PFSK-1 (cell line): ENCODE results near the gene TAOK1.

ENCODE experiments used
- FOXP2 ChIP-seq: optimal IDR thresholded peaks from 2 replicates; pipeline ENCODE3; 2011; ENCODE audit warnings: borderline replicate concordance, control low read depth, inconsistent platforms; ENCODE audit not compliant: insufficient read depth; ENCODE audit errors: extremely low read length, extremely low read depth
- POLR2AphosphoS5 ChIP-seq: IDR thresholded peaks from 2 replicates; pipeline ENCODE4 v1.6.1; 2012; ENCODE audit warnings: low read depth, mild to moderate bottlenecking, control low read depth, low read length, moderate library complexity
- SIN3A ChIP-seq: IDR thresholded peaks from 2 replicates; pipeline ENCODE4 v1.6.1; 2012; ENCODE audit warnings: mild to moderate bottlenecking, low read length, moderate library complexity, borderline replicate concordance; ENCODE audit not compliant: insufficient read depth
- TAF1 ChIP-seq: IDR thresholded peaks from 2 replicates; pipeline ENCODE4 v1.6.1; 2012; ENCODE audit warnings: low read length, control low read depth, borderline replicate concordance; ENCODE audit not compliant: insufficient read depth
- TF ChIP-seq, protein P1 (sequence below), 2 experiments: IDR thresholded peaks; 2 replicates each; pipeline versions ENCODE4 v1.6.1 to v1.8.0; 2011 to 2012; ENCODE audit warnings: low read depth in 2 of 2, low read length in 2 of 2, control low read depth in 1 of 2, inconsistent platforms in 1 of 2, mild to moderate bottlenecking in 1 of 2, moderate library complexity in 1 of 2; ENCODE audit not compliant: insufficient read depth in 1 of 2

Gene TAOK1

DNA sequence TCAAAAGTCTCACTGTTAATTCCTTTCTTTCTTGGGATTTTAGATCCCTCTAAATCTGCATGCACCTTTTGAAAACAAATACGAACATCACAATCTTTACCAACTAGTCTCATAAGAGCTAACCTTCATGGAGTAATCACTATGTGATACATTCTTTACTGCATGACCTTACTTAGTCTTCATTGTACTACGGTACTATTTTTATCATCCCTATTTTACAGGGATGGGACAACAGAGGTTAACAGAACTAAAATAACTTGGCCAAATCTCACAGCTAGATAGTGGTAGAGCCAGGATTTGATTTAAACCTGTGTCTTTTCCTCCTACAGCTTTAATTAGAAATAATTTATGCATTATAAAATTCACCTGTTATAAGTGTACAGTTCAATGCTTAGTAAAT lies 32.9 kb upstream of the TAOK1 start:
- TF ChIP-seq FOXP2 (no peak), TAF1 (no peak), POLR2AphosphoS5 (no peak), SIN3A (no peak)
- TF ChIP-seq, protein P1, sequence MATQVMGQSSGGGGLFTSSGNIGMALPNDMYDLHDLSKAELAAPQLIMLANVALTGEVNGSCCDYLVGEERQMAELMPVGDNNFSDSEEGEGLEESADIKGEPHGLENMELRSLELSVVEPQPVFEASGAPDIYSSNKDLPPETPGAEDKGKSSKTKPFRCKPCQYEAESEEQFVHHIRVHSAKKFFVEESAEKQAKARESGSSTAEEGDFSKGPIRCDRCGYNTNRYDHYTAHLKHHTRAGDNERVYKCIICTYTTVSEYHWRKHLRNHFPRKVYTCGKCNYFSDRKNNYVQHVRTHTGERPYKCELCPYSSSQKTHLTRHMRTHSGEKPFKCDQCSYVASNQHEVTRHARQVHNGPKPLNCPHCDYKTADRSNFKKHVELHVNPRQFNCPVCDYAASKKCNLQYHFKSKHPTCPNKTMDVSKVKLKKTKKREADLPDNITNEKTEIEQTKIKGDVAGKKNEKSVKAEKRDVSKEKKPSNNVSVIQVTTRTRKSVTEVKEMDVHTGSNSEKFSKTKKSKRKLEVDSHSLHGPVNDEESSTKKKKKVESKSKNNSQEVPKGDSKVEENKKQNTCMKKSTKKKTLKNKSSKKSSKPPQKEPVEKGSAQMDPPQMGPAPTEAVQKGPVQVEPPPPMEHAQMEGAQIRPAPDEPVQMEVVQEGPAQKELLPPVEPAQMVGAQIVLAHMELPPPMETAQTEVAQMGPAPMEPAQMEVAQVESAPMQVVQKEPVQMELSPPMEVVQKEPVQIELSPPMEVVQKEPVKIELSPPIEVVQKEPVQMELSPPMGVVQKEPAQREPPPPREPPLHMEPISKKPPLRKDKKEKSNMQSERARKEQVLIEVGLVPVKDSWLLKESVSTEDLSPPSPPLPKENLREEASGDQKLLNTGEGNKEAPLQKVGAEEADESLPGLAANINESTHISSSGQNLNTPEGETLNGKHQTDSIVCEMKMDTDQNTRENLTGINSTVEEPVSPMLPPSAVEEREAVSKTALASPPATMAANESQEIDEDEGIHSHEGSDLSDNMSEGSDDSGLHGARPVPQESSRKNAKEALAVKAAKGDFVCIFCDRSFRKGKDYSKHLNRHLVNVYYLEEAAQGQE (IDR thresholded peaks at IDR 0.05; ENCODE audit: insufficient read depth in 1 of 2, low read depth in 2 of 2, low read length in 2 of 2): no peak

DNA sequence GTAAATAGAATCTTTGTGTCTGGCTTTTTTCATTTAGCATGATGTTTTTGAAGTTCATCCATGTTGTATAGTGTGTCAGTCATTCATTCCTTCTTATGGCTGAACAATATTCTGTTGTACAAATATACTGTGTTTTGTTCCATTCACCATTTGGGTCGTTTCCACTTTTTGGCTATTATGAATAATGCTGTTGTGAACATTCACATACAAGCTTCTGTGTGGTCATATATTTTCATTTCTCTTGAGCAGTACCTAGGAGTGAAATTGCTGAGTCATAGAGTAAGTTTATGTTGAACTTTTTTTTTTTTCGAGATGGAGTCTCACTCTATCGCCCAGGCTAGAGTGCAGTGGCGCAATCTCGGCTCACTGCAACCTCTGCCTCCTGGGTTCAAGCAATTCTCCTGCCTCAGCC lies 32.3 kb upstream of the TAOK1 start:
- no peak for TF ChIP-seq FOXP2
- TF ChIP-seq SIN3A: no peak
- no peak for TF ChIP-seq TAF1
- no peak for TF ChIP-seq POLR2AphosphoS5
- TF ChIP-seq, protein P1 (IDR thresholded peaks at IDR 0.05; ENCODE audit: insufficient read depth in 1 of 2, low read depth in 2 of 2, low read length in 2 of 2): no peak

DNA sequence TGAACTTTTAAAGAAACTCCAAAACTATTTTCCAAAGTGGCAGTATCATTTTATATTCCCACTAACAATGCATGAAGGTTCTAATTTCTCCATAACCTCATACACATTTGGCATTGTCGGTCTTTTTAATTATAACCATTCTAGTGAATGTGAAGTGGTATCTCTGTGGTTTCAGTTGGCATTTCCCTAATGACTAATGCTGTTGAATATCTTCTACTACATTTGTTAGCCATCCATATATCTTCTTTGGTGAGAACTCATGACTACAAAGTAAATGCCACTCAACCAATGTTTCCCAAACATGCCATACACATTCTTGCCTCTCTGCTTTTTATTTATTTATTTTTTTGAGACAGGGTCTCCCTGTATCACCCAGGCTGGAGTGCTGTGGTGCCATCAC lies 31.7 kb upstream of the TAOK1 start:
- TF ChIP-seq, protein P1 (IDR thresholded peaks at IDR 0.05; ENCODE audit: insufficient read depth in 1 of 2, low read depth in 2 of 2, low read length in 2 of 2): no peak
- TF ChIP-seq TAF1 (no peak), POLR2AphosphoS5 (no peak), SIN3A (no peak), FOXP2 (no peak)

DNA sequence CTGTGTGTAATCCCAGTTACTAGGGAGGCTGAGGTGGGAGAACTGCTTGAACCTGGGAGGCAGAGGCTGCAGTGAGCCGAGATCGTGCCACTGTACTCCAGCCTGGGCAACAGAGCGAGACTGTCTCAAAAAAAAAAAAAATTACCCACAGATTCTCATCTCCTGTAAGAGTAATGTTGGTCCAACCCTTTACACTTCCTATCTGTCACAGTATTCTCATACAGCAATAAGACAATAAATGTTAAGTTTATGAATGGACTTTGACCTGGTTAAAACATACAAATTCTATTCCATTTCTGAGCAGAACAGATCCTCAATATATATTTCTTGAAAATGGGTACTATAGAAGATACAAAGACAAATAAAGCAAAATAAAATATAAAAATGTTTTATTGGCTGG lies 30.4 kb upstream of the TAOK1 start:
- TF ChIP-seq SIN3A (no peak), FOXP2 (no peak)
- TF ChIP-seq, protein P1 (IDR thresholded peaks at IDR 0.05; ENCODE audit: insufficient read depth in 1 of 2, low read depth in 2 of 2, low read length in 2 of 2): no peak

DNA sequence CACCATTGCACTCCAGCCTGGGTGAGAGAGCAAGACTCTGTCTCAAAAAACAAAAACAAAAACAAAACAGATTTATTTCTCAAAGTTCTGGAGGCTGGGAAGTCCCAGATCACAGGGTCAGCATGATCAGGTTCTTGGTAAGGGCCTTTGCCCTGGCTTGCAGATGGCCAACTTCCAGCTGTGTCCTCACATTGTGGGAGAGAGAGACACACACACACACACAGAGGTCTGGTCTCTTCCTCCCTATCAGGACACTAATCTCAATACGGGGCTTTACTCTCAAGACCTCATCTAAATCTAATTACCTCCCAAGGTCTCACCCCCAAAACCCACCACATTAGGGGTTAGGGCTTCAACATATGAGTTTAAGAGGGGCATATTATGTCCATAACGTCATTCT lies 26.4 kb upstream of the TAOK1 start:
- TF ChIP-seq TAF1: no peak
- TF ChIP-seq POLR2AphosphoS5: no peak
- TF ChIP-seq, protein P1 (IDR thresholded peaks at IDR 0.05; ENCODE audit: insufficient read depth in 1 of 2, low read depth in 2 of 2, low read length in 2 of 2): no peak
- TF ChIP-seq FOXP2: no peak
- TF ChIP-seq SIN3A: no peak
